Panc1 (cell line): Measurements from ENCODE around the gene CNGB1. TPM values are rescaled to one million over a fixed set of nuclear protein-coding genes. Genes with fewer than 3 reads are reported as not detected.

Experiments used
- ATAC-seq: fragments of 200-7000 bp; cut with Tn5 transposase; 2 replicates; pipeline ENCODE4 v1.9.1; 2020; ENCODE audit warnings: mild to moderate bottlenecking, moderate library complexity
- BruUV-seq: library from RNA; stranded (reverse); fragments of 400-500 nt; replicated peaks from 2 replicates; lab custom pipeline; 2021; lab: Mats Ljungman, UMichigan
- CTCF ChIA-PET: fragments of 300-600 bp; sonication (Branson Sonifier 250); formaldehyde crosslinking; loops from one replicate; lab custom pipeline; 2022; ENCODE audit warnings: antibody characterized with exemption; lab: Charles Lee
- POLR2A ChIA-PET: fragments of 300-600 bp; sonication (Branson Sonifier 250); formaldehyde crosslinking; loops from one replicate; lab custom pipeline; 2022; ENCODE audit warnings: antibody characterized with exemption; lab: Charles Lee
- DNase-seq: peaks from one replicate; pipeline ENCODE4 v3.0.0-alpha.2; 2010; ENCODE audit warnings: low read depth, low spot score
- H3K27ac ChIP-seq: 2 replicates; pipeline ENCODE4 v1.5.1; 2011; ENCODE audit warnings: mild to moderate bottlenecking, low read length, inconsistent platforms
- H3K27me3 ChIP-seq: fragments of 200-500 bp; sonication (Bioruptor generic); 2 replicates; pipeline ENCODE4 v1.6.0; 2014; ENCODE audit warnings: low read length, inconsistent platforms; ENCODE audit not compliant: control insufficient read depth, insufficient read depth
- H3K36me3 ChIP-seq: fragments of 200-500 bp; sonication (Bioruptor generic); 2 replicates; pipeline ENCODE4 v1.5.1; 2014; ENCODE audit warnings: inconsistent platforms, mild to moderate bottlenecking, low read length, moderate library complexity; ENCODE audit not compliant: control insufficient read depth, insufficient read depth
- H3K4me1 ChIP-seq: 2 replicates; pipeline ENCODE4 v1.5.1; 2011; ENCODE audit warnings: inconsistent platforms, mild to moderate bottlenecking, low read length, moderate library complexity; ENCODE audit not compliant: control insufficient read depth, insufficient read depth
- H3K4me3 ChIP-seq, 2 experiments: 2 replicates each; pipeline ENCODE4 v1.5.1; 2011 to 2012; ENCODE audit warnings: low read depth in 2 of 2, low read length in 2 of 2, mild to moderate bottlenecking in 2 of 2, inconsistent platforms in 1 of 2, moderate library complexity in 1 of 2
- H3K9me3 ChIP-seq: fragments of 200-500 bp; sonication (Bioruptor generic); 2 replicates; pipeline ENCODE4 v1.5.1; 2014; ENCODE audit warnings: low read depth, mild to moderate bottlenecking, inconsistent platforms, low read length, moderate library complexity; ENCODE audit not compliant: control insufficient read depth, insufficient read depth
- CTCF ChIP-seq: fragments of 450-650 bp; IDR thresholded peaks from 2 replicates; pipeline ENCODE4 v1.5.1; 2017; ENCODE audit warnings: mild to moderate bottlenecking
- POLR2AphosphoS5 ChIP-seq: IDR thresholded peaks from 2 replicates; pipeline ENCODE4 v1.6.1; 2012; ENCODE audit warnings: mild to moderate bottlenecking, low read depth, low read length, moderate library complexity
- REST ChIP-seq, 2 experiments: IDR thresholded peaks; 2 replicates each; pipeline ENCODE4 v1.6.1; 2011 to 2012; ENCODE audit warnings: low read depth in 2 of 2, control low read depth in 1 of 2, low read length in 1 of 2, mild to moderate bottlenecking in 1 of 2, moderate library complexity in 1 of 2; ENCODE audit not compliant: insufficient read depth in 1 of 2
- SIN3A ChIP-seq: IDR thresholded peaks from 2 replicates; pipeline ENCODE4 v1.6.1; 2012; ENCODE audit warnings: low read depth, mild to moderate bottlenecking, low read length, moderate library complexity, borderline replicate concordance; ENCODE audit not compliant: insufficient read depth
- TCF7L2 ChIP-seq: IDR thresholded peaks from 2 replicates; pipeline ENCODE4 v1.6.1; 2011; ENCODE audit warnings: mild to moderate bottlenecking, low read depth, low read length, inconsistent platforms
- in situ Hi-C: cut with HindIII; loops from 2 replicates; pipeline ENCODE4 v1.10.0; 2016; ENCODE audit warnings: low sequenced_read_pairs, low pct_unique_long_range_greater_than_20kb
- intact Hi-C: fragments of 100-400 bp; cut with micrococcal nuclease; formaldehyde crosslinking; loops from one replicate; pipeline ENCODE4 v1.10.0; 2022; ENCODE audit not compliant: unreplicated experiment
- total RNA-seq: library from RNA; stranded (reverse); gene quantifications from one replicate; pipeline ENCODE4 v1.2.1, GENCODE V29; 2021; ENCODE audit not compliant: unreplicated experiment

Gene CNGB1
- total RNA-seq, 1 experiment from 2014 or later = not detected

GRCh38 chr16:57925310-57925709, 45.6 kb downstream of the CNGB1 start:
- Histone ChIP-seq H3K4me3 (no peak overlapping the region), H3K4me1 (no peaks in the 10 kb centered on the region), H3K9me3 (no peaks in the 10 kb centered on the region), H3K27ac (no peak overlapping the region), H3K27me3 (no peaks in the 10 kb centered on the region), H3K36me3 (no peaks in the 10 kb centered on the region)
- CTCF ChIA-PET = no interaction called here
- BruUV-seq = no TSS peak
- in situ Hi-C loops (no loop called here), intact Hi-C loops (no loop called here)
- DNase-seq (no peak), ATAC-seq (no peak)
- POLR2A ChIA-PET = no interaction called here
- TF ChIP-seq REST (IDR thresholded peaks at IDR 0.05; ENCODE audit: insufficient read depth in 1 of 2, low read depth in 2 of 2, low read length in 1 of 2) (no peak), CTCF (no peak), TCF7L2 (no peak)

- CTCF ChIA-PET = no interaction called here
- no peak for TF ChIP-seq SIN3A
- no peak for TF ChIP-seq REST (IDR thresholded peaks at IDR 0.05; ENCODE audit: insufficient read depth in 1 of 2, low read depth in 2 of 2, low read length in 1 of 2)
- no peak for TF ChIP-seq CTCF
- no peak for TF ChIP-seq TCF7L2
- TF ChIP-seq POLR2AphosphoS5 = no peak
- intact Hi-C loops (no loop called here), in situ Hi-C loops (no loop called here)
- Histone ChIP-seq H3K9me3 (no peaks in the 10 kb centered on the region), H3K36me3 (no peaks in the 10 kb centered on the region), H3K4me3 (no peak overlapping the region), H3K27me3 (no peaks in the 10 kb centered on the region), H3K4me1 (no peaks in the 10 kb centered on the region), H3K27ac (no peak overlapping the region)
- POLR2A ChIA-PET = no interaction called here
- BruUV-seq = no TSS peak
- ATAC-seq (no peak), DNase-seq (no peak)
Observed at GRCh38 chr16:57924514-57924913, 46.4 kb downstream of the CNGB1 start.
